ENCODE data around the gene FGGY.

The FGGY gene

GRCh38 chr1:59759156-59759925 is 462.4 kb downstream of the FGGY start:
- TF ChIP-seq CTCF (IDR thresholded peaks at IDR 0.05; ENCODE audit: low read depth, low read length, missing control alignments), result peak; percentile 94
- H3K4me3 ChIP-seq (replicated peaks; ENCODE audit: low read depth, low read length), result no peak overlapping the region
- DNase-seq (ENCODE audit: extremely low read depth, low read depth), result peak; percentile 73

GRCh38 chr1:59761443-59761842 is 464.5 kb downstream of the FGGY start:
- no peak for TF ChIP-seq CTCF (IDR thresholded peaks at IDR 0.05; ENCODE audit: low read depth, low read length, missing control alignments)
- no peak overlapping the region for H3K4me3 ChIP-seq (replicated peaks; ENCODE audit: low read depth, low read length)
- no peak for DNase-seq (ENCODE audit: extremely low read depth, low read depth)

DNA sequence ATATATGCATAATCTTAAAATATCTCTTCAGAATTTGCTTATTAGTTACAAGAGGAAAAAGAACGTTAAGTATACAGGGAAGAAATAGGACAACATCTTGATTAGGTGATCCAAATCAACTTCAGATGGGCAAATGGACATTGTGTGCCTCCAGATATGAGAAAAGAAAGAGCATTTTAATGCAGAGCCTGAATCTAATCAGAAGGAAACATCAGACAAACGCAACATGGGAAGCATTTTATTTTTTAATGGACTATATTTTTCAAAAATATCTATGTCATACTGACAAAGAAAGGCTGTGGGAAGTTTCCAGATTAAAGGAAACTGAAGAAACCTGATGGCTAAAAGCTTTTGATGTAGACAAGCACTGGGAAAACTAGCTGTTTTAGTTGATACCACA is 466.5 kb downstream of the FGGY start:
- DNase-seq (ENCODE audit: extremely low read depth, low read depth), result no peak
- no peak overlapping the region for H3K4me3 ChIP-seq (replicated peaks; ENCODE audit: low read depth, low read length)
- TF ChIP-seq CTCF (IDR thresholded peaks at IDR 0.05; ENCODE audit: low read depth, low read length, missing control alignments), result no peak

DNA sequence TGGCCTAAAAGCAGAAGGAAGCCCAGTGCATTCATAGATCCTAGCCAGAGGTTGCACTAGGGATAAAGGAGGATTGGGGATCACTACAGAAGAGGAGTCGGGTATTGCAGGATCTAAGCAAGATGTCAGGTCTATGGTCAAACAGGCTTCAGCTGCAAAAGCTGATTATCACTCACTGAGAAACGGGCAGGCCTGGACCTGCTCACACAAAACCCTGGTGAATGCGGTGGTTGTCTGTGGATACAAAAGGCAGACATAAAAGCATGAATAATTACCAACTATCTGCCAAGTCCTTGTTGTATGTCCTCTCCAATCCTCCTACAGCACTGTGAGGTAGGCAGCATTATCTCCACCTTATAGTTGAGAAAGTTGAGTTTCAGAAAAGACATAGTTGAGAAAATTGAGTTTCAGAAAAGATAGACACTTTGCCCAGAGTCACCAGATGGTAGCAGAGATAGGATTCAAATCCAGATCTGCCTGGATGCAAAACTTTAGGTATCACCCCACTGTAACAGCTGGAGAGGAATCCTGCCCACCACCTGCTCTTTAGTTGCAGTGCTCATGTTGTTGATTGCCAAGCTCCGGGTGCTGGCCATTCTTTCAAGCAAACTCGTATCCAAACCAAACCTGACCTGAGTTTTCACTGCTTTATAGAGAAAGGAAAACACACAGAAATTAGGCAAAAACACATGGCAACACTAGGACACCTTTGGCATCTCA is 468.3 kb downstream of the FGGY start:
- TF ChIP-seq CTCF (IDR thresholded peaks at IDR 0.05; ENCODE audit: low read depth, low read length, missing control alignments), result no peak
- H3K4me3 ChIP-seq (replicated peaks; ENCODE audit: low read depth, low read length), result no peak overlapping the region
- DNase-seq (ENCODE audit: extremely low read depth, low read depth), result no peak

DNA sequence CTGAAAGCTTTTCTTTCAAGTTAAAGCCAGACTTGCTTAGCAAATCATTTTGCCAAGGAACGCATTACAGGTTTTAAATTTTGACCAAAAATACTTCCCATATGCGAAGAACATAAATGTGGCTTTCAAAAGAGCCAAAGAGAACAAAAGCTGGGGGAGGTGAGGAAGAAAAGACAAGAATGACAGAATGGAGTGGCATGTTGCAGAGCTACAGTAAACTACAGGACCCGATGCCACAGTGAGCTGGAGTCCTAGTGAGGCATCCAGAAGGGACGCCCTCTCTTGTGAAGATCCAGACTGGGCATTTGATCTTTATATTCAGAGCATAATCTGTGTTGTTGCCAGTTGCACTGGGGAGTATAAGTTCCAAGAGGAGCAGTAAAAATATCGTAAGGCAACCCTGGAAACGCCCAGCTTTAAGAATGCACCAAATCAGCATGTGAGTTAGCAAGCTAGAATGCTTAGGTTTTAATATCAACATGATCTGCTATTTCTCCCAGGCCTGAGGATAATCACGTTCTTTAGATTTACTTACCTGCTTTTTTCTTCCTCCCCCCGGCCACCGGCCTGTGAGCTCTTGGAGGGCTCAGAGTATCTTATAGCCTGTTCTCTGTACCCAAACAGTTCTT is 469.4 kb downstream of the FGGY start:
- TF ChIP-seq CTCF (IDR thresholded peaks at IDR 0.05; ENCODE audit: low read depth, low read length, missing control alignments), result no peak
- no peak overlapping the region for H3K4me3 ChIP-seq (replicated peaks; ENCODE audit: low read depth, low read length)
- no peak for DNase-seq (ENCODE audit: extremely low read depth, low read depth)

GRCh38 chr1:59767119-59767518 is 470.2 kb downstream of the FGGY start:
- no peak overlapping the region for H3K4me3 ChIP-seq (replicated peaks; ENCODE audit: low read depth, low read length)
- TF ChIP-seq CTCF (IDR thresholded peaks at IDR 0.05; ENCODE audit: low read depth, low read length, missing control alignments), result no peak
- DNase-seq (ENCODE audit: extremely low read depth, low read depth), result no peak
